ENCODE results near the gene C1orf21. TPM values are rescaled to one million over a fixed set of nuclear protein-coding genes. Genes with fewer than 3 reads are reported as not detected.

C1orf21 gene
- total RNA-seq, 2 experiments from 2014 or later: 4.6 to 5.1 TPM

- H3K4me3 Mint-ChIP-seq: no peak overlapping the region
- ChIA-PET POLR2A (no interaction called here), CTCF (no interaction called here)
- DNase-seq (no peak), ATAC-seq (no peak)
- H3K9me3 Mint-ChIP-seq (ENCODE audit: insufficient read depth): no peaks in the 10 kb centered on the region
- H3K27me3 Mint-ChIP-seq (ENCODE audit: low read depth): peaks cover 3% of the 10 kb centered on the region
- no peak overlapping the region for H3K27ac Mint-ChIP-seq
- H3K36me3 Mint-ChIP-seq (ENCODE audit: low read depth): no peaks in the 10 kb centered on the region
- peaks cover 2% of the 10 kb centered on the region for H3K4me1 Mint-ChIP-seq (ENCODE audit: low read depth)
Observed at GRCh38 chr1:184504040-184504954, 117.5 kb downstream of the C1orf21 start.

- no peaks in the 10 kb centered on the region for H3K9me3 Mint-ChIP-seq (ENCODE audit: insufficient read depth)
- no peak overlapping the region for H3K27ac Mint-ChIP-seq
- no peak for ATAC-seq
- H3K36me3 Mint-ChIP-seq (ENCODE audit: low read depth): no peaks in the 10 kb centered on the region
- H3K27me3 Mint-ChIP-seq (ENCODE audit: low read depth): peaks cover 5% of the 10 kb centered on the region
- no peak for DNase-seq
- ChIA-PET CTCF (no interaction called here), POLR2A (no interaction called here)
- H3K4me3 Mint-ChIP-seq: no peak overlapping the region
- peaks cover 2% of the 10 kb centered on the region for H3K4me1 Mint-ChIP-seq (ENCODE audit: low read depth)
Observed at GRCh38 chr1:184504955-184505338, 118.1 kb downstream of the C1orf21 start.

GRCh38 chr1:184506481-184506880 lies 119.7 kb downstream of the C1orf21 start:
- Mint-ChIP-seq H3K9me3 (ENCODE audit: insufficient read depth) (no peaks in the 10 kb centered on the region), H3K27ac (no peak overlapping the region), H3K4me1 (ENCODE audit: low read depth) (peaks cover 2% of the 10 kb centered on the region), H3K27me3 (ENCODE audit: low read depth) (peaks cover 5% of the 10 kb centered on the region), H3K4me3 (no peak overlapping the region), H3K36me3 (ENCODE audit: low read depth) (no peaks in the 10 kb centered on the region)
- ChIA-PET CTCF (no interaction called here), POLR2A (no interaction called here)
- DNase-seq (no peak), ATAC-seq (no peak)

- Mint-ChIP-seq H3K9me3 (ENCODE audit: insufficient read depth) (no peaks in the 10 kb centered on the region), H3K36me3 (ENCODE audit: low read depth) (no peaks in the 10 kb centered on the region), H3K4me1 (ENCODE audit: low read depth) (peaks cover 2% of the 10 kb centered on the region), H3K27ac (no peak overlapping the region), H3K27me3 (ENCODE audit: low read depth) (peaks cover 5% of the 10 kb centered on the region), H3K4me3 (no peak overlapping the region)
- CTCF ChIA-PET: no interaction called here
- DNase-seq: no peak
- POLR2A ChIA-PET: no interaction called here
- ATAC-seq: no peak
Observed at GRCh38 chr1:184507165-184507564, 120.3 kb downstream of the C1orf21 start.

- no peaks in the 10 kb centered on the region for H3K9me3 Mint-ChIP-seq (ENCODE audit: insufficient read depth)
- DNase-seq (no peak), ATAC-seq (no peak)
- peaks cover 5% of the 10 kb centered on the region for H3K27me3 Mint-ChIP-seq (ENCODE audit: low read depth)
- ChIA-PET POLR2A (no interaction called here), CTCF (interaction anchor here (0.6 kb wide), 1 partner anchor 34 kb away, joined by 3 read pairs; no protein-coding TSS in a partner anchor)
- H3K4me3 Mint-ChIP-seq: no peak overlapping the region
- peaks cover 2% of the 10 kb centered on the region for H3K4me1 Mint-ChIP-seq (ENCODE audit: low read depth)
- H3K36me3 Mint-ChIP-seq (ENCODE audit: low read depth): no peaks in the 10 kb centered on the region
- no peak overlapping the region for H3K27ac Mint-ChIP-seq
Observed at GRCh38 chr1:184507604-184508280, 120.9 kb downstream of the C1orf21 start.

GRCh38 chr1:184509105-184509504 lies 122.3 kb downstream of the C1orf21 start:
- peaks cover 2% of the 10 kb centered on the region for H3K4me1 Mint-ChIP-seq (ENCODE audit: low read depth)
- ATAC-seq (no peak), DNase-seq (no peak)
- CTCF ChIA-PET: no interaction called here
- H3K4me3 Mint-ChIP-seq: no peak overlapping the region
- no peak overlapping the region for H3K27ac Mint-ChIP-seq
- POLR2A ChIA-PET: no interaction called here
- no peaks in the 10 kb centered on the region for H3K9me3 Mint-ChIP-seq (ENCODE audit: insufficient read depth)
- no peaks in the 10 kb centered on the region for H3K36me3 Mint-ChIP-seq (ENCODE audit: low read depth)
- peaks cover 5% of the 10 kb centered on the region for H3K27me3 Mint-ChIP-seq (ENCODE audit: low read depth)

- Mint-ChIP-seq H3K4me1 (ENCODE audit: low read depth) (peaks cover 2% of the 10 kb centered on the region), H3K27me3 (ENCODE audit: low read depth) (peaks cover 5% of the 10 kb centered on the region), H3K36me3 (ENCODE audit: low read depth) (no peaks in the 10 kb centered on the region), H3K27ac (no peak overlapping the region), H3K9me3 (ENCODE audit: insufficient read depth) (no peaks in the 10 kb centered on the region), H3K4me3 (no peak overlapping the region)
- no peak for DNase-seq
- ChIA-PET POLR2A (no interaction called here), CTCF (interaction anchor here (0.6 to 1.0 kb wide), 2 partner anchors 9 to 65 kb away, joined by 3 read pairs; no protein-coding TSS in a partner anchor)
- ATAC-seq: no peak
Observed at GRCh38 chr1:184510110-184510509, 123.3 kb downstream of the C1orf21 start.

GRCh38 chr1:184512724-184513123 lies 125.9 kb downstream of the C1orf21 start:
- ATAC-seq: no peak
- Mint-ChIP-seq H3K9me3 (ENCODE audit: insufficient read depth) (no peaks in the 10 kb centered on the region), H3K4me1 (ENCODE audit: low read depth) (peaks cover under 1% of the 10 kb centered on the region), H3K27me3 (ENCODE audit: low read depth) (peaks cover 5% of the 10 kb centered on the region), H3K4me3 (no peak overlapping the region), H3K36me3 (ENCODE audit: low read depth) (no peaks in the 10 kb centered on the region), H3K27ac (no peak overlapping the region)
- no peak for DNase-seq
- CTCF ChIA-PET: no interaction called here
- POLR2A ChIA-PET: no interaction called here

GRCh38 chr1:184513421-184513820 lies 126.6 kb downstream of the C1orf21 start:
- no peaks in the 10 kb centered on the region for H3K36me3 Mint-ChIP-seq (ENCODE audit: low read depth)
- DNase-seq (no peak), ATAC-seq (no peak)
- H3K27me3 Mint-ChIP-seq (ENCODE audit: low read depth): peaks cover 5% of the 10 kb centered on the region
- POLR2A ChIA-PET: no interaction called here
- CTCF ChIA-PET: no interaction called here
- H3K9me3 Mint-ChIP-seq (ENCODE audit: insufficient read depth): no peaks in the 10 kb centered on the region
- no peak overlapping the region for H3K27ac Mint-ChIP-seq
- H3K4me3 Mint-ChIP-seq: no peak overlapping the region
- H3K4me1 Mint-ChIP-seq (ENCODE audit: low read depth): no peaks in the 10 kb centered on the region

- H3K36me3 Mint-ChIP-seq (ENCODE audit: low read depth): no peaks in the 10 kb centered on the region
- no peak overlapping the region for H3K27ac Mint-ChIP-seq
- ATAC-seq: no peak
- no peaks in the 10 kb centered on the region for H3K9me3 Mint-ChIP-seq (ENCODE audit: insufficient read depth)
- ChIA-PET CTCF (no interaction called here), POLR2A (no interaction called here)
- H3K4me1 Mint-ChIP-seq (ENCODE audit: low read depth): no peaks in the 10 kb centered on the region
- H3K27me3 Mint-ChIP-seq (ENCODE audit: low read depth): peaks cover 6% of the 10 kb centered on the region
- no peak for DNase-seq
- H3K4me3 Mint-ChIP-seq: no peak overlapping the region
Observed at GRCh38 chr1:184513966-184514365, 127.1 kb downstream of the C1orf21 start.

GRCh38 chr1:184514447-184514846 lies 127.6 kb downstream of the C1orf21 start:
- Mint-ChIP-seq H3K27me3 (ENCODE audit: low read depth) (peaks cover 4% of the 10 kb centered on the region), H3K27ac (no peak overlapping the region), H3K4me1 (ENCODE audit: low read depth) (no peaks in the 10 kb centered on the region), H3K36me3 (ENCODE audit: low read depth) (no peaks in the 10 kb centered on the region), H3K9me3 (ENCODE audit: insufficient read depth) (no peaks in the 10 kb centered on the region), H3K4me3 (no peak overlapping the region)
- ChIA-PET CTCF (no interaction called here), POLR2A (no interaction called here)
- no peak for ATAC-seq
- DNase-seq: no peak

GRCh38 chr1:184517130-184517529 lies 130.3 kb downstream of the C1orf21 start:
- Mint-ChIP-seq H3K4me3 (no peak overlapping the region), H3K27ac (no peak overlapping the region), H3K36me3 (ENCODE audit: low read depth) (no peaks in the 10 kb centered on the region), H3K9me3 (ENCODE audit: insufficient read depth) (no peaks in the 10 kb centered on the region), H3K4me1 (ENCODE audit: low read depth) (no peaks in the 10 kb centered on the region), H3K27me3 (ENCODE audit: low read depth) (peaks cover 2% of the 10 kb centered on the region)
- ChIA-PET CTCF (interaction anchor here (2.2 kb wide), 1 partner anchor 147 kb away, joined by 5 read pairs; no protein-coding TSS in a partner anchor), POLR2A (no interaction called here)
- ATAC-seq (no peak), DNase-seq (no peak)
